NOMO-1 treated with DMSO at 0.1 percent for 48 hours (cell line): ENCODE data around the gene LSM3.
A peak's percentile ranks its signal among the peaks of the same experiment; 100 is the strongest.

Experiments
- DNase-seq: peaks from one replicate; lab custom pipeline; 2025; ENCODE audit not compliant: unreplicated experiment; lab: John Stamatoyannopoulos, UW

LSM3 gene

GRCh38 chr3:14194865-14195264 is 16.2 kb downstream of the LSM3 start:
- no peak for DNase-seq

DNA sequence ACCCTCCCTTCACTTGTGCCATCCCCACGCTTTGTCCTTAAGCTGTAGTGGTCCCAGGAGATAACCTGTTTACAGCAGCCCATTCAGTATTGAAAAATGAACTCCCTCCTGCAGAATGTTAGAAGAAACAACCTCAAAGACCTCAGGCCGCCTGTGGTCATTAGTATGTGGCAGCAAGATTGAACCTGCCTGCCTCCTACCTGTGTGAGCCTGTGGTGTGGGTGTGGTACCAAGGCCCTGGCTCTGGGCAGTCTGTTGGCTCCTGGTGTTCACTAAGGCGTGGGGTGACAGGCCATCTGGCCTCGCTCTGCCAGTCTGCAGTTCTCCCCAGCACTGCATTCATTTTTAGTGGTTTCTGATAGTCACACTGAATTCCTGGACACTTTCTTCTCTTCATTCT is 21.0 kb downstream of the LSM3 start:
- DNase-seq = no peak

DNA sequence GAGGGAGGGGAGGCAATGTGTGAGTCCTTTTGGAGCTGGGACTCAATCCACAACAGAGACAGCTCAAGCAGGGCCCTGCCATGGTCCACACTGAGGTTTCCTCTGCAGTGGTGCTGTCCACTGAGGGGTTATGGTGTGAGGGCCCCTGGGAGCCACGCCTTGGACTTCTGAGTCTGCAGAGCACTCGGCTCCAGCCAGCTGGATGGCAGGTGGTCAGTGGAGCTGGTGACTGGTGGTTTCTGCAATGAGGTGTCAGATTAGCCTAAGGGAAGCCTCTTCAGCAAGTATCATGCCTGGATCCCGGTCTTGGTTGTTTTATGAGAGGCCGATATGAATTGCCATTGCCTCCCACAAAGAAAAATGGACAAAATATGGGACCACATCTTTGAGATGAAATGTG is 21.7 kb downstream of the LSM3 start:
- no peak for DNase-seq

DNA sequence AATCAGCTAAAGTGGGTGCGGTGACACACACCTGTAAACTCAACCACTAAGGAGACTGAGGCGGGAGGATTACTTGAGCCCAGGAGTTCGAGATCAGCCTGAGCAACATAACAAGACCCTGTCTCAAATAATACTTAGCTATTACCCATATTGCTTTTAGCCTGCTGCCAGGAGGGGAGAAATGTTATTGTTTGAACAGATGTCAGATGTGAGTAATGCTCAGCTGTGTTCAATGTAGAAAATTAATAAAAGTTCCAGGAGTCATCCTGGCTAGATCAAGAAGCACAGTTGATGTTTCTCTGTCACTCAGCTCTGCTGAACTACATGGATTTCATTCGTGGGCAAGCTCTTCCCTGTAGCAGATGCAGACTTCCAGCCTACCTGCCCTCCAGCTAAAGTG is 22.2 kb downstream of the LSM3 start:
- no peak for DNase-seq

DNA sequence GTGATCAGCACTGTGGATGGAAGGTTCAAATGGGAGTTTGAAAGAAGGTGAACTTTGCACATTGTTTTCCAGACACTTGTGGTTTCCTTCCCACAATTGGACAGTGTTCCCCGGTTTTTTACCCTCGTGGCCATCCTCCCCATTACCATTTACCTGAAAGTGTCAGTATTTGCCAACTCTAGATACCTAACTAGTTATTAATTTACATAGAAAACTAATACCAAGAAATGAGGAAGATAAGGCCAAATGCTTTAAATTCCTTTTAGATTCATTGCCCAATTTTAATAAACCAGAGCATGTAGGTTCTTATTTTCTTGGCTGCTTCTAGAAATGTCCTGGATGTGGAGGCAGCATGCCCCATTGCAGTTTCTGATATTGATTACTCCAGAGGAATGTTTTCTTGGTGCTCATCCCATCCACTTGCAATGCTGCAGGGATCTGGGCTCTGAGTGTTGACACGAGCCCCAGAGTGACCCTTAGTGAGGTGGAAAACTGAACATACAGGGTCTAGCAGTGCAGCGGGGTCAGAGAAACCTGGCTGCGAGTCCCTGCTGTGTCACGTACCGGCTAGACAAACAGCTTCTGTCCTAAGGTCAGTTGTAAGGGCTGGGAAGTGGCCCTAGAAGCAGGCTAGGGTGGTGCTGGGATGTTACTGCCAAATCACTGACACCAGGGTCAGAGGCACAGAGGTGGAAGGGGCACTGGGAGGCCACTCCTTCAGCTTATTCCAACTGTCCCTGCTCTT is 23.5 kb downstream of the LSM3 start:
- no peak for DNase-seq

DNA sequence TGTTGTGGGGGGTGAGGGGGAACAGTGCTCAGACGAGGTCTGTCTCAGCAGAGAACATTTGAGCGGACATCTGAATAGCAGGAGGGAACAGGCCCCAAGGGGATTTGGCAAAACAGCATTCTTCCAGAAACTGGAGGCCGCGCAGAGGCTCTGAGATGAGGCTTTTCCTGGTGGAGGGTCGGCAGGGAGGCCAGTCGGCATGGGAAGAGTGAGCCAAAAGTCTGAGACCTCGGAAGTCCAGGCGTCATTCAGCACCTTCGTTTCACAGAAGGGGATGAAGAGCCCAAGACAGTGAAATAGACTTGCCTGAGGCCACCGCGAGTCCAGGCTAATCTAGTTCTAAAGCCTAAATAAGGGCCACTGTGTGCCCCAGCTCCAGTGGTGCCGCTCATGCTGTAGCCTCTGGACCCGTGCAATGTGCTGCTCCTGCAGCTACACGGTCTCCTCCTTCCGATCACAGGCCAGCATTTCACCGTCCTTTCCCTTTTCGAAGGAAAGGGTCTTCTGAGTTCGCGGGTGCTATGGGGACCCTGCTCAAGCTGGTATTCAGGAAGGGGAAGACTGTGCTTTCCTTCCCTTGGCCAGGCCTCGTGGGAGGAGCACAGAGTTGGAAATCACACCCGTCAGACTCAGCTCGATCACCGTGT is 24.4 kb downstream of the LSM3 start:
- DNase-seq = no peak

GRCh38 chr3:14203521-14204079 is 25.0 kb downstream of the LSM3 start:
- DNase-seq = peak; percentile 85

DNA sequence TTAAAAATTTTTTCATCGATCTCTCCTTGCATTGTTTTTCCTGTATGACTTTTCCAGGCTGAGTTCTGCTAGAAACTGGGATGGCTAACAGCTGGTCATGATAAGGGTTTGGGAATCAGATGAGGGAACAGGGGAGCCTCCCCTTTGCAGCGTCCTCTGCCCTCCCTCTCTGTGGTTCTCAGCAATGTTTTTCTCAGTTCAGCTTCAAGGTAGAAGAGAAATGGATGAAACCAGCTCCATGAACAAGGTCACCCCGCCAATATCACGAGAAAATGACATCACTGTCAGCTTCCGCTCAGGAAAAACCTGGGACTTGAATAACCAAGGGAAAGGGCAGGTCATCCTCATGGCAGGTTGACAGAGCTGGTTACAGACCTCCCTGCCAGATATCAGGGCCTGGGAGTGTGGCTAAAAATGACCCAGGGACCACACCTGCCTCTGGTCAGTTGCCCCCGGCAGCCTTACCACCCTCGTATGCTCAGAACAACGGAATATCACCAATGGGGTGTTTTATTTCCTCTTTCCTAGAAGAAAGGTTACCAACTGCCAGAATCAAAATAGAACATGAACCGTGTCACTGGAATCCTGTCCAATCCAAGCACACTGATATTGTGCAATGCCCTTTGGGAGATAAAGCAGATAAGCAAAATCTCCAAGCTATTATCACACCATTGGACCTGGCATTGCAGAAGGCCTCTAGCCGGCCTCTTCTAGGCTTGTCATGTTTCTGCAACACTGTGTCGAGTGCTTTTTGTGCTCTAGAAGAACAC is 26.1 kb downstream of the LSM3 start:
- DNase-seq = peak; percentile 93

- DNase-seq = no peak
Observed at GRCh38 chr3:14206548-14207177, 28.0 kb downstream of the LSM3 start.

DNA sequence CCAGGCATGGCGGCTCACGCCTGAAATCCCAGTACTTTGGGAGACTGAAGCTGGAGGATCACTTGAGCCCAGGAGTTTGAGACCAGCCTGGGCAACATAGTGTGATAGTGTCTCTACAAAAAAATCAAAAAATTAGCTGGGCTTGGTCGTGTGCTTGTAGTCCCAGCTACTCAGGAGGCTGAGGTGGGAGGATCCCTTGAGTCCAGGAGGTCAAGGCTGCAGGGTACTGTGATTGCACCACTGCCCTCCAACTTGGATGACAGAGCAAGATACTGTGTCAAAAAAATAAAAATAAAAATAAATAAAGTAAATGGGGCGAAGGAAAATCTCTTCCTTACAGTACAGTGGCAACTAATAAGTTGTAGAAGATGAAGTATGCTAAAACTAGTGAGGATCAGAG is 29.6 kb downstream of the LSM3 start:
- DNase-seq = no peak

GRCh38 chr3:14208977-14209394 is 30.4 kb downstream of the LSM3 start:
- no peak for DNase-seq

GRCh38 chr3:14209581-14210289 is 31.1 kb downstream of the LSM3 start:
- no peak for DNase-seq

DNA sequence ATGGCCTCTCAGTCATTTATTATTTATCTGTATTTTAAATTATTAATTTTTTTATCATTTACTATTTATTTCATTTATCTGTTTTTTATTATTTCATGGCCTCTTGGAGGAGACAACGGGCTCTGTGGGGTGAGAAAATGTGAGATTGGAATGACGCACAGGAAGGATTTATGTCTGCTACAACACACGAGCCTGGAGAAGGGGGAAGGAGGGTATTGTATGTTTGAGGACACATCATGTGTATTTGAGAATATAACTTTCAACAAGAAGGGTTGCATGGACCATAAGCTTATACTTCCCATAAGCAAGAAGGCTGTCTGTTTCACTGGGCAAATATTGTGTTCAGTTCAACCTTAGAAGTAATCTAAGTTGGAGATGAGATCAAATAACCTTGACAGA is 31.7 kb downstream of the LSM3 start:
- no peak for DNase-seq

DNA sequence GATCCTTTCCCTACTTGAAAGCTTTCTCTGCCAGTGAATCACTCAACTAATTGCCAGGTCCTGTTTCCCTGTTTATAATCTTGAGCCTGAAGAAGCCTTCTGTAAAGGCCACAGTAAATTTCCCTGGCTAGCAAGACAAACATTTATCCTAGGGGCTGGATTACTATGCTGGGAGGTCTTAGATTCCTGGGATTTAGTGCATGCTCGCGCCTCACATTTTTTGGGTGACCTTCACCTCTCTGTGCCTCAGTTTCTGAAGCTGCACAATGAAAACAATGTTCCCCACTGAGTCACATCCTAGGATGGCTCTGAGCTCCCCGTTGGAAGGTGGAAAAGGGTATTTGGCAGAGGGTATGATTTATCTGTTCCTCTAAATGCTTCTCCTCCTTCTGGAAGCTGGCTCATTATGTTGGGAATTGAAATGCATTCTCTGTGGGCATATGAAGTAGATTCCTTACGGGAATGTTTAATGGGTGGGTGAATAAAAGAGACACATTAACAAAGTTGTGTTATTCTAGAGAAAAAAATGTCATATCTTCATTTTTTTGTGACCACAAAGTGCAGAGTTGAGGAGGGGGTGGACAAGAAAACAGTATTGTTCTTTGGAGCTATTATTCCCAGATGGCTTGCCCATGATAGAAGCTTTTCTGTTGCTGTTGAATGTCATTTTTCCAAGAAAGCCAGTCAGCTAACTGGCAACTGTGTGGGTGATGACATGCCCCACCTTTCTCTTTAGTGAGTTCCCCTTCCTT is 32.4 kb downstream of the LSM3 start:
- DNase-seq = no peak

GRCh38 chr3:14211621-14212020 is 33.0 kb downstream of the LSM3 start:
- DNase-seq = no peak

DNA sequence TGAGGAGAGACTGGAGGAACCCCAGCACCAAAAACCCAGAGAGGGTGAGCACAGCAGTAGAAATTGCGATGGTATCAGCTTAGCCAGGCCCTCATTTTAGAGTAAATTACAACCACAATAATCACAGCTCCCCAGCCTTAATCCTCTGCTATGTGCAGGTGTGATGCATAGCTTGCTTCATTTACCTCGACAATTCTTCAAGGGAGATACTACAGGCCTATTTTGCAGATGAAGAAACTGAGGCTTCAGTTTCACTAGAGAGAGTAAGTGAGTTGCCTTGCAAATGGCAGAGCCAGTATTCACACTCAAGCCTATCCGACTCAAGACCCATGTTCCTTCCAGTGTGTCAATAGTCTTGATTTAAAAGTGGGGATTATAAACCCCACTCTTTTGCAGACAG is 33.4 kb downstream of the LSM3 start:
- DNase-seq = no peak

GRCh38 chr3:14213066-14213774 is 34.6 kb downstream of the LSM3 start:
- no peak for DNase-seq

- no peak for DNase-seq
Observed at GRCh38 chr3:14214764-14215163, 36.1 kb downstream of the LSM3 start.
